ENCODE results near the gene DDX23.

DNA sequence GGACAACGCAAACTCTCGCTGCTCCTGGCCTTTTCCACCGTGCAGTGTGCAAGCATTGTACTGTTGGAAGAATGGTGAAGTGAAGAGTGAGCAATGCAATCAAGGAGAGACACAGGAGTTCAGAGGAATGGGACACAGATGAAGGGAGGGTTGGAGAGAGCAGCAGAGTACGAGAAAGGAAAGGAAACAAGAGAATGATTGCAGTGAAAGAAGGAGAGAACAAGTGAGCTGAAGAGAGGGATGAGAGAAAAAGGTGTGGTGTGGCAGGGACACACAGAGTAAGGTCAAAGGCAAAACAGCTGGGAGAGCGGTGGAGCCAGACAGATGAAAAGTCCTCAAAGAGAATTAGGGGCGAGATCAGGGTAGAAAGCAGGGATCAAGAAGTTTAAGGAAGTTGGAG is 20.7 kb downstream of the DDX23 start:
- TF ChIP-seq CTCF (conservative IDR thresholded peaks at IDR 0.05): no peak
- no peak for TF ChIP-seq ZFX (IDR thresholded peaks at IDR 0.05)

Data from C4-2B (cell line).